RPMI7951 (cell line): ENCODE measurements around the gene PLVAP. TPM values are rescaled to one million over a fixed set of nuclear protein-coding genes. Genes with fewer than 3 reads are reported as not detected.

Experiments
- DNase-seq: peaks from one replicate; pipeline ENCODE4 v3.0.0-alpha.2; 2012; ENCODE audit warnings: low read depth
- total RNA-seq: library from RNA; depleted of rRNA; stranded (reverse); fragments of >200 nt; shearing (Covaris generic); gene quantifications from 2 replicates; pipeline ENCODE4 v1.2.3, GENCODE V29; 2014

PLVAP gene
- total RNA-seq, 1 experiment from 2014 or later: not detected

- no peak for DNase-seq
Observed at GRCh38 chr19:17357724-17358123, 19.4 kb downstream of the PLVAP start.

DNA sequence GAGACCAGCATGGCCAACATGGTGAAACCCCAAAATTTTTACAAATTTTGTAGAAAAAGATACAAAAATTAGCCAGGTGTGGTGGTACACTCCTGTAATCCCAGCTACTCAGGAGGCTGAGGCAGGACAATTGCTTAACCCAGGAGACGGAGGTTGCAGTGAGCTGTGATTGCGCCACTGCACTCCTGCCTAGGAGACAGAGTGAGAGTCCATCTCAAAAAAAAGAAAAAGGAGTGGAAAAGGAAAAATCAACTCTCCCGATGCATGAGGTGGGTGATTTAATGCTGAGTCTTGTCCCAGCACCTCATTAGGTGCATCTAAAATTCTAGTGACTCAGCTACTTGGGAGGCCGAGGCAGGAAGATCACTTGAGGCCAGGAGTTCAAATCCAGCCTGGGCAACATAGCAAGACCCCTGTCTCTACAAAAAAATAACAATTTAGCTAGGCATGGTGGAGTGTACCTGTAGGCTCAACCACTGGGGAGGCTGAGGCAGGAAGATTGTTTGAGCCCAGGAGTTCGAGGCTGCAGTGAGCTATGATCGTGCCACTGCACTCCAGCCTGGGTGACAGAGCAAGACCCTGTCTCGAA, 20.0 kb downstream of the PLVAP start:
- DNase-seq: no peak

GRCh38 chr19:17353386-17353785, 23.8 kb downstream of the PLVAP start:
- no peak for DNase-seq

- peak; percentile 80 for DNase-seq
Observed at GRCh38 chr19:17352608-17353280, 24.4 kb downstream of the PLVAP start.

GRCh38 chr19:17351815-17352435, 25.2 kb downstream of the PLVAP start:
- no peak for DNase-seq

GRCh38 chr19:17348700-17349099, 28.4 kb downstream of the PLVAP start:
- DNase-seq: peak; percentile 98

DNA sequence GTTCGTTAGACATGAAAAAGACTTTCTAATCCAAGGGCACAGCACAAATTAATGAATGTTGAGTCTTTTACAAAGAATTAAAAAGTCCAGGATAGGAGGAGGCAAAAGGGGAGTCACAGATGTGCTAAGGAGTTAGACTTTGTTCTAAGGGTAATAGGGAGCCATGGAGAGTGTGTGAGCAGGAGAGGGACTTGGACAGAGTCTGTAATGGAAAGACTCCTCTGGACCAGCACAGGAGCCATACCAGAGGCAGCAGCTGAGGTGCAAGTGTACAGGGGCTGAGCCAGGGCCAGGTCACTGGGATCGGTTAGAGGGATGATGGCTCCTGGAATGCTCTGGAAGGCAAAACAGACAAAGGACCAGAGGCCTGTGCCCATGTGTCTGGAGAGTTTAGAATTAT, 29.3 kb downstream of the PLVAP start:
- no peak for DNase-seq

- peak; percentile 90 for DNase-seq
Observed at GRCh38 chr19:17347361-17347760, 29.8 kb downstream of the PLVAP start.

- DNase-seq: peak; percentile 67
Observed at GRCh38 chr19:17346109-17346671, 31.0 kb downstream of the PLVAP start.

GRCh38 chr19:17341845-17342244, 35.3 kb downstream of the PLVAP start:
- no peak for DNase-seq

GRCh38 chr19:17341386-17341785, 35.8 kb downstream of the PLVAP start:
- DNase-seq: no peak

DNA sequence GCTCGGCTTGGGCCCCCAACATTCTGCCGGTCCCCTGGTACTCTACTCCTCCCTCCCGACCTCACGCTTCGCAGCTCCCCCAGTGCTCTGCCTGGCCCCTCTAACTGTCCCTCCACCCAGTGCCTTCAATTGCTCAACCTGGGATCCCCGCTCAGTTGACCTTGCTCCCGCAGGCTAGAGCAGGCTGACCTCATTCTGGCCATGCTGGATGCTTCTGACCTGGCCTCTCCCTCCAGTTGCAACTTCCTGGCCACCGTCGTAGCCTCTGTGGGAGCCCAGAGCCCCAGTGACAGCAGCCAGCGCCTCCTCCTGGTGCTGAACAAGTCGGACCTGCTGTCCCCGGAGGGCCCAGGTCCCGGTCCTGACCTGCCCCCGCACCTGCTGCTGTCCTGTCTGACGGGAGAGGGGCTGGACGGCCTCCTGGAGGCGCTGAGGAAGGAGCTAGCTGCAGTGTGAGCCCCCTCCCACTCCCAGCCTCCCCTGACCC, 36.2 kb downstream of the PLVAP start:
- no peak for DNase-seq

GRCh38 chr19:17340302-17340870, 36.8 kb downstream of the PLVAP start:
- DNase-seq: no peak

DNA sequence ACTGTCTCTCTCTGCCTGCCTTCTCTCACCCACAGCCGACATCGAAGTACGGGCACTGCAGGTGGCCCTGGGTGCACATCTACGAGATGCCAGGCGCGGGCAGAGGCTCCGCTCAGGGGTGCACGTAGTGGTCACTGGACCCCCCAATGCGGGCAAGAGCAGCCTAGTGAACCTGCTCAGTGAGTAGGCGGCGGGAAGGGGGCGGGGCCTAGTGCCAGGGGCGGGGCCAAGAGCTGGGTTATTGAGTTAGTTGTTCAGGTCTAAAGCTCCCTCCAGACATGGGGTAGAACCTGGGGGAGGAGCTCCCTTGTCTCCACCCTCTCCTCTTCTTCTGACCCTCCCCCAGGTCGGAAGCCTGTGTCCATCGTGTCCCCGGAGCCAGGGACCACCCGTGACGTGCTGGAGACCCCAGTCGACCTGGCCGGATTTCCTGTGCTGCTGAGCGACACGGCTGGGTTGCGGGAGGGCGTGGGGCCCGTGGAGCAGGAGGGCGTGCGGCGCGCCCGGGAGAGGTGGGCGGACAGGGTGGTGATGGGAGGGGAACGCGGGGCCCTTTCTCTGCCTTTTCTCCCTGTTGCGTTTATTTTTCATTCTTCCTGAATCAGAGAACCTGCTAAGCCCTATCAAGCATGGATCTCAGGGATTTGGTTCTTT, 37.9 kb downstream of the PLVAP start:
- DNase-seq: no peak

DNA sequence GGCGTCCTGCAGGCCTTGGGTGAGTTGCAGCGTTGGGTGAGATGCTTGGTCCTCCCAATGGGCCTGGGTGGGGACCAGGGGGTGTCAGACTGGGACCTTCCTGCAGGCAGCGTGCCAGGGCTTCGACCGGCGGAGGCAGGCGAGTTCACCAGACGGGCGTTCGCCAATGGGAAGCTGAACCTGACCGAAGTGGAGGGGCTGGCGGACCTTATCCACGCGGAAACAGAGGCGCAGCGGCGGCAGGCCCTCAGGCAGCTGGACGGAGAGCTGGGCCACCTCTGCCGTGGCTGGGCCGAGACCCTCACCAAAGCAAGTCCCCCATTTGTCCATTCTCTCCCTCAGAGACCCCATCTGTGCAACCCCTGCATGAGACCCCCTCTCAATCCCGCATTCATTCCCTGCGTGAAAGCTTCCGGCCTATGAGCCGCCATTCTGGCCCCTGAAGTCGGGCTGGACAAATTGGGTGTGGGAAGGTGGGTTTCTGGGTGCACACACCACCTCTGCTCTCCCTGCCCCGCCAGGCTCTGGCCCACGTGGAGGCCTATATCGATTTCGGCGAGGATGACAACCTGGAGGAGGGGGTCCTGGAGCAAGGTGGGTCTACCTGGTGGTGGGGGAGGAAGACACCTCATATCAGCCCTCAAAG, 38.6 kb downstream of the PLVAP start:
- DNase-seq: no peak

DNA sequence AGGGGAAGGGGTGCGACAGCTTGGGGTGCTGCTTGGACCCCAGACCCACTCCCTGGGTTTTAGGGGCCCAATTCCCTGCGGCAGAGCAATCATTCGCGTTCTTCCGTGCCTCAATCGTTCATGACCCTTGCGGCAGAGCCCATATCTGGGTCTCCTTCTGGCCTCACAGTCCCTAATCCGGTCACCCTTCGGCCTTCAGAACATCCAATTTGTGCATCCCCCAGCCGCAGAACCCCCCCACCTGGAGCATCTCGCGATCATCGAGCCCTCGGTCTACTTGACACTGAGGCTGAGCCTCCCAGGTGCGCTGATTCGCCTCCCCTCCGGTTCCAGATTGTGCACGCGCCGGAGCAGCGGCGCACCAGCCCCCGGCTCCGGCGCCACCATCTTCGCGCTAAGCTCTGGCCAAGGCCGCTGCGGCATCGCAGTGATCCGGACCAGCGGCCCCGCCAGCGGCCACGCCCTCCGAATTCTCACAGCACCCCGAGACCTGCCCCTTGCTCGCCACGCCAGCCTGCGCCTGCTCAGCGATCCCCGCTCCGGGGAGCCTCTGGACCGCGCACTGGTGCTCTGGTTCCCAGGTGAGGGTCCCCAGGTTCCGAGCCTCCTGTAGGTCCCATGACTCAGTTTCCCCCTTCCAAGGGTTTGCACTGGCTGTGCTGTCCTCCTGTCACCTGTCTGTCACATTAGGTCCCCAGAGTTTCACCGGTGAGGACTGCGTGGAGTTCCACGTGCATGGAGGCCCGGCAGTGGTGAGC, 39.3 kb downstream of the PLVAP start:
- DNase-seq: peak; percentile 35

DNA sequence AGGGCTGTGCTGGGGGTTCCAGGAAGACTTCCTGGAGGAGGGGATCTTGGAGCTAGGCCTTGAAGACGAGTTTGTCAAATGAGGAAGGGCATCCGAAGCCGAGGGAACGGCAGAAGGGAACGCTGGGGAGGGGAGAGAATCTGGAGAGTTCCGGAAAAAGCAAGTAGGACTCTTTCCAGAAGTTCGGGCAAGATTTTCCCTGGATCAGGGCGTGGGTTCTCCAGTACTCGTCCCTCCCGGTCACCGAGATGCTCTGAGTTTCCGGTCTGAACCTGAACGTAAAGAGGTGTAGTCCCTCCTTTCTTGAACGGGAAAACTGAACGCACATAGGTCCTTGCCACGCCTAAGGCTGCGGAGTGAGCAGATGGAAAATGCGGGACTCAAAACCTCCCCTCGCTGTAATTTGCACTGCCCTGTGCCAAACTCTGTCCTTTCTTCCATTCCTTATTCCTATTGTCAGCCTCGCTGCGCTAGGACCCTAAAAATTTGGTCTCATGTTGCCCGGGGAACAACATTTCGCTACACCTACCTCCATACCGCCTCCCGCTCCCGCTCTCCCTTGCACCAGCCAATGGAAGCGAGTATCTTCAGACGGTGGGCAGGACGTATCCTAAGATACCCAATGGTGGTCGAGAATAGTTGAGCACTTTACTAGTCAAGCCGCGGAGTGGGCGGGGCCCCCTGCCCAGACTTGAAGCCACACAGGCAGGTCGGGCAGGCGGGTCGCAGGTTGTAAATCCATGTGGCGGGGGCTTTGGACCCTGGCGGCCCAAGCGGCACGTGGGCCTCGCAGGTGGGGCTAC, 40.1 kb downstream of the PLVAP start, which contains the start of gene GTPBP3:
Gene GTPBP3, plus strand, starts transcription at position 682 of the 803 bp plus-strand sequence. Its CDS starts 59 bp downstream, at position 741.
- peak; percentile 99 for DNase-seq

- no peak for DNase-seq
Observed at GRCh38 chr19:17335575-17335974, 41.6 kb downstream of the PLVAP start.
